Fibroblast of gingiva (primary cell): Measurements from ENCODE around the gene DPYD.

ENCODE experiments used
- DNase-seq: peaks from one replicate; pipeline ENCODE4 v3.0.0-alpha.2; 2011; ENCODE audit warnings: low read depth

DPYD gene

GRCh38 chr1:97529600-97529999 is 391.2 kb downstream of the DPYD start:
- no peak for DNase-seq

GRCh38 chr1:97524211-97524610 is 396.6 kb downstream of the DPYD start:
- DNase-seq, result no peak

GRCh38 chr1:97516588-97516987 is 404.2 kb downstream of the DPYD start:
- DNase-seq, result no peak

- no peak for DNase-seq
Measured at GRCh38 chr1:97508653-97509218, 412.1 kb downstream of the DPYD start.

GRCh38 chr1:97507863-97508262 is 413.0 kb downstream of the DPYD start:
- peak; percentile 41 for DNase-seq

GRCh38 chr1:97506368-97506767 is 414.5 kb downstream of the DPYD start:
- DNase-seq, result no peak

- DNase-seq, result no peak
Measured at GRCh38 chr1:97505816-97506215, 415.0 kb downstream of the DPYD start.

GRCh38 chr1:97505289-97505688 is 415.5 kb downstream of the DPYD start:
- no peak for DNase-seq

- DNase-seq, result no peak
Measured at GRCh38 chr1:97502360-97502759, 418.5 kb downstream of the DPYD start.

- DNase-seq, result no peak
Measured at GRCh38 chr1:97501628-97502027, 419.2 kb downstream of the DPYD start.

GRCh38 chr1:97500760-97501159 is 420.1 kb downstream of the DPYD start:
- DNase-seq, result peak; percentile 2

- peak; percentile 59 for DNase-seq
Measured at GRCh38 chr1:97499667-97500066, 421.2 kb downstream of the DPYD start.

- DNase-seq, result peak; percentile 38
Measured at GRCh38 chr1:97489834-97490233, 431.0 kb downstream of the DPYD start.

GRCh38 chr1:97488530-97488929 is 432.3 kb downstream of the DPYD start:
- no peak for DNase-seq

- DNase-seq, result no peak
Measured at GRCh38 chr1:97482022-97482421, 438.8 kb downstream of the DPYD start.

GRCh38 chr1:97467445-97467844 is 453.4 kb downstream of the DPYD start:
- DNase-seq, result no peak

GRCh38 chr1:97464305-97464704 is 456.5 kb downstream of the DPYD start:
- no peak for DNase-seq

GRCh38 chr1:97461782-97462181 is 459.1 kb downstream of the DPYD start:
- no peak for DNase-seq

- no peak for DNase-seq
Measured at GRCh38 chr1:97457446-97458089, 463.3 kb downstream of the DPYD start.

GRCh38 chr1:97451944-97452343 is 468.9 kb downstream of the DPYD start:
- DNase-seq, result no peak

- DNase-seq, result peak; percentile 56
Measured at GRCh38 chr1:97451046-97451826, 469.6 kb downstream of the DPYD start.

GRCh38 chr1:97441966-97442365 is 478.9 kb downstream of the DPYD start:
- DNase-seq, result no peak

GRCh38 chr1:97433824-97434177 is 487.0 kb downstream of the DPYD start:
- no peak for DNase-seq
